PC-3 (cell line): ENCODE results near the gene SFXN1. TPM values are rescaled to one million over a fixed set of nuclear protein-coding genes. Genes with fewer than 3 reads are reported as not detected.
"Not testable (repeated sequence)": the region's sequence is repeated elsewhere in the genome, so short reads cannot be mapped to it uniquely, and the experiment has no call there.

Experiments used
- ATAC-seq: fragments of 200-7000 bp; cut with Tn5 transposase; 2 replicates; pipeline ENCODE4 v1.9.1; 2020; ENCODE audit warnings: mild to moderate bottlenecking, moderate library complexity
- BruUV-seq: library from RNA; stranded (reverse); fragments of 400-500 nt; replicated peaks from 2 replicates; lab custom pipeline; 2021; lab: Mats Ljungman, UMichigan
- CTCF ChIA-PET: fragments of 300-600 bp; sonication (Branson Sonifier 250); formaldehyde crosslinking; loops from one replicate; lab custom pipeline; 2022; ENCODE audit warnings: antibody characterized with exemption; lab: Charles Lee
- POLR2A ChIA-PET: fragments of 300-600 bp; sonication (Branson Sonifier 250); formaldehyde crosslinking; loops from one replicate; lab custom pipeline; 2022; ENCODE audit warnings: antibody characterized with exemption; ENCODE audit not compliant: unreplicated experiment; lab: Charles Lee
- DNase-seq: peaks from one replicate; pipeline ENCODE4 v3.0.0-alpha.2; 2015
- H2AFZ ChIP-seq: fragments of 300-600 bp; sonication (generic); 2 replicates; pipeline ENCODE4 v1.6.0; 2016; ENCODE audit warnings: antibody characterized with exemption, low read length
- H3F3A ChIP-seq: fragments of 300-600 bp; sonication (generic); one replicate; pipeline ENCODE4 v1.6.0; 2017; ENCODE audit warnings: antibody characterized with exemption, low read length, control low read depth, mild to moderate bottlenecking; ENCODE audit not compliant: unreplicated experiment
- H3K27ac ChIP-seq: fragments of 300-600 bp; sonication (generic); 2 replicates; pipeline ENCODE4 v1.5.1; 2016; ENCODE audit warnings: mild to moderate bottlenecking, low read length
- H3K27me3 ChIP-seq: fragments of 300-600 bp; sonication (generic); 2 replicates; pipeline ENCODE4 v1.6.1; 2016; ENCODE audit warnings: low read length, mixed read lengths
- H3K36me3 ChIP-seq: fragments of 300-600 bp; sonication (generic); 2 replicates; pipeline ENCODE4 v1.6.1; 2016; ENCODE audit warnings: low read depth, mixed run types, low read length, mixed read lengths
- H3K4me1 ChIP-seq: fragments of 300-600 bp; sonication (generic); 2 replicates; pipeline ENCODE4 v1.5.1; 2016; ENCODE audit warnings: low read length; ENCODE audit not compliant: insufficient read depth
- H3K4me2 ChIP-seq: fragments of 300-600 bp; sonication (generic); 2 replicates; pipeline ENCODE4 v1.6.0; 2016; ENCODE audit warnings: low read length
- H3K4me3 ChIP-seq: fragments of 300-600 bp; sonication (generic); 2 replicates; pipeline ENCODE4 v1.5.1; 2016; ENCODE audit warnings: mild to moderate bottlenecking, low read length, mixed read lengths
- H3K79me2 ChIP-seq: fragments of 300-600 bp; sonication (generic); 2 replicates; pipeline ENCODE4 v1.6.1; 2017; ENCODE audit warnings: low read length, mixed read lengths
- H3K9ac ChIP-seq: fragments of 300-600 bp; sonication (generic); 2 replicates; pipeline ENCODE4 v1.6.0; 2016; ENCODE audit warnings: mild to moderate bottlenecking, low read length
- H3K9me2 ChIP-seq: fragments of 300-600 bp; sonication (generic); replicated peaks from 2 replicates; pipeline ENCODE4 v1.6.1; 2016; ENCODE audit warnings: mixed run types, low read length, mixed read lengths
- H3K9me3 ChIP-seq: fragments of 300-600 bp; sonication (generic); 2 replicates; pipeline ENCODE4 v1.6.1; 2016; ENCODE audit warnings: low read length, mixed read lengths
- H4K20me1 ChIP-seq: fragments of 300-600 bp; sonication (generic); 2 replicates; pipeline ENCODE4 v1.6.1; 2016; ENCODE audit warnings: low read length, mixed read lengths
- CTCF ChIP-seq: fragments of 300-600 bp; sonication (generic); conservative IDR thresholded peaks from 2 replicates; pipeline ENCODE4 v1.5.1; 2017; ENCODE audit warnings: antibody characterized with exemption, low read depth, mild to moderate bottlenecking, low read length
- EZH2 ChIP-seq: fragments of 300-600 bp; sonication (generic); IDR thresholded peaks from one replicate; pipeline ENCODE4 v1.6.1; 2017; ENCODE audit warnings: antibody characterized with exemption, mild to moderate bottlenecking, low read length; ENCODE audit not compliant: unreplicated experiment
- EZH2phosphoT487 ChIP-seq: fragments of 300-600 bp; sonication (generic); IDR thresholded peaks from 2 replicates; pipeline ENCODE4 v1.6.1; 2018; ENCODE audit warnings: mild to moderate bottlenecking, antibody characterized with exemption, low read length, borderline replicate concordance
- intact Hi-C: fragments of 100-400 bp; cut with micrococcal nuclease; formaldehyde crosslinking; loops from 2 replicates; pipeline ENCODE4 v1.9.0; 2023
- total RNA-seq: library from RNA; depleted of rRNA; stranded (reverse); fragments of >200 nt; gene quantifications from 2 replicates; pipeline ENCODE4 v1.2.3, GENCODE V29; 2014

The SFXN1 gene
- total RNA-seq, 1 experiment from 2014 or later: 46.5 TPM

DNA sequence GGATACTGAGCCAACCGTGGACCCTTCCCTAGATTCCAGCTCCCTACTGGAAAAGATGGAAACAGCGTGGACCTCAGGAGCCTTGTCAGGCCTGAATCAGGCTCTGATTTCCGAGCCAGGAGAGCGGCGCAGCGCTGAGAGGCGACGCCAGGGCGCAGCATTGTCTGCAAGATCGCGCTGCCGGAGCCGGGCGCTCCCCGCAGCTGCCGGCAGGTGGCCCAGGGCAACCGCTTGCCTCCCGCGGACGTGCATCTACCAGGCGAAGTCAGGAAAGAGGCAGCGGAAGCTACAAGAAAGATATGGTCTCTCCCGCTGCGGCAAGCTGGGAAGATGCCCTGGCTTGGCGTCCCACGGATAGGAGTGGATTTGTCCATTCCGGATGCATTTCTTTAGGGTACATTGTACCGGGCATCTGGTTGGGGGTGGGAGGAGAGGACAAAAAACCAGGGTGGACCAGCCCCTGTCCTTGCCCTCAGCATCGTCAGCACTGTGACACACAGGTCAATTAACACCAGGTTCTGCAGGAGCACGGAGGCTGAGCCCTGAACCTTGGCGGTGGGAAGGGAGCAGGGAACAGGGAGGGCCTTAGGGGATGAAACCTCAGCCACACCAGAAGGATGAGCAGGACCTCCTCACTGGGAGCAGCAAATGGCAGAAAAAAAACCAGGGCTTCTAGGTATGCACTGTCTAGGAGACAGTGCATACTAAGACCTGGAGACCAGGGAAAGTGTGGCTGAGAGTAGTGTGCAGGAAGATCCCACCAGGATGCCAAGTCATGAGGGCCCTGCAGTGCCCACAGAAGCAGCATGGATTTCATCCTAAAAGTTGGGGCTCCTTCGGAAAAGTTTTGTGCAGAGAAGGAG is 55.9 kb downstream of the SFXN1 start:
- Histone ChIP-seq H3K4me1 (no peaks in the 10 kb centered on the region), H3K79me2 (no peaks in the 10 kb centered on the region), H2AFZ (no peak overlapping the region), H3K27me3 (no peaks in the 10 kb centered on the region), H3K9me3 (no peaks in the 10 kb centered on the region), H3K4me3 (no peak overlapping the region), H3K36me3 (no peaks in the 10 kb centered on the region), H3K9ac (no peak overlapping the region), H4K20me1 (no peaks in the 10 kb centered on the region), H3K4me2 (no peak overlapping the region), H3F3A (no peaks in the 10 kb centered on the region), H3K27ac (no peak overlapping the region), H3K9me2 (no peaks in the 10 kb centered on the region)
- ATAC-seq: peak; percentile 97
- intact Hi-C loops: loop anchor here (5.0 kb wide), 1 partner anchor 183 kb away; no protein-coding TSS in a partner anchor
- ChIA-PET POLR2A (no interaction called here), CTCF (interaction anchor here (0.6 to 1.4 kb wide), 4 partner anchors 167 to 400 kb away, joined by 4 to 10 read pairs (median 4); no protein-coding TSS in a partner anchor)
- DNase-seq: peak; percentile 78
- peak; percentile 96 for TF ChIP-seq CTCF
- TF ChIP-seq EZH2: no peak
- no peak for TF ChIP-seq EZH2phosphoT487
- no TSS peak for BruUV-seq

DNA sequence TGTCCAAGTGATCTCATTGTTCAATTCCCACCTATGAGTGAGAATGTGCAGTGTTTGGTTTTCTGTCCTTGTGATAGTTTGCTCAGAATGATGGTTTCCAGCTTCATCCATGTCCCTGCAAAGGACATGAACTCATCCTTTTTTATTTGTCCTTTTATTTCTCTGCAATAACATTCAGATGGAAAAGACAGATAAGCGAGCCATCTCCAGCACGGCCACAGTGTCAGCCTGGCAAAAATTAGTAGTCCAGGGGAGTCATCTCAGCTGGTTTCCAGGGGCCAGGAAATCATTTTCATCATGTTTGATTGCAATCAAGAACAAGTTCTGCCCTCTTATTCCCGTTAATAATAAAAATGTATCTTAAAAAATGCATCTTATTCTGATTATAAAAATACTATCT is 57.0 kb downstream of the SFXN1 start:
- H3K4me2 ChIP-seq, H3K9me3 ChIP-seq, H3K4me3 ChIP-seq, H3K9ac ChIP-seq, H3K36me3 ChIP-seq, H3K79me2 ChIP-seq, H3K9me2 ChIP-seq, BruUV-seq, H2AFZ ChIP-seq, H3K4me1 ChIP-seq, ATAC-seq, H3K27ac ChIP-seq, POLR2A ChIA-PET, H3F3A ChIP-seq, H3K27me3 ChIP-seq, CTCF ChIA-PET, DNase-seq, intact Hi-C loops, H4K20me1 ChIP-seq: not testable (repeated sequence)

GRCh38 chr5:175535796-175536195 is 57.4 kb downstream of the SFXN1 start:
- no peak for TF ChIP-seq CTCF
- TF ChIP-seq EZH2: no peak
- no peak for TF ChIP-seq EZH2phosphoT487
- ChIA-PET CTCF (no interaction called here), POLR2A (no interaction called here)
- H3K4me2 ChIP-seq: no peak overlapping the region
- no peaks in the 10 kb centered on the region for H3K9me3 ChIP-seq
- no peak overlapping the region for H3K9ac ChIP-seq
- H3K4me1 ChIP-seq: no peaks in the 10 kb centered on the region
- ATAC-seq (no peak), DNase-seq (no peak)
- no peaks in the 10 kb centered on the region for H3F3A ChIP-seq
- no peaks in the 10 kb centered on the region for H3K36me3 ChIP-seq
- no peaks in the 10 kb centered on the region for H3K79me2 ChIP-seq
- H3K9me2 ChIP-seq: no peaks in the 10 kb centered on the region
- BruUV-seq: no TSS peak
- no peak overlapping the region for H3K4me3 ChIP-seq
- intact Hi-C loops: no loop called here
- H2AFZ ChIP-seq: no peak overlapping the region
- no peaks in the 10 kb centered on the region for H3K27me3 ChIP-seq
- H4K20me1 ChIP-seq: no peaks in the 10 kb centered on the region
- H3K27ac ChIP-seq: no peak overlapping the region
